BLaER1 treated with 17β-estradiol and CSF1 and Interleukin-3, amounts not matched to agents 10 nM and 100 nM (cell line): Measurements from ENCODE around the gene ZBTB22.
A peak's percentile ranks its signal among the peaks of the same experiment; 100 is the strongest.

Source experiments
- H3K27ac ChIP-seq, 11 experiments: shearing (Covaris generic); formaldehyde crosslinking; 2 replicates each; pipeline ENCODE4 v1.8.1; 2022
- H3K27me3 ChIP-seq, 11 experiments: shearing (Covaris generic); formaldehyde crosslinking; 2 replicates each; pipeline ENCODE4 v1.8.1; 2022
- H3K36me3 ChIP-seq, 11 experiments: shearing (Covaris generic); formaldehyde crosslinking; 2 replicates each; pipeline ENCODE4 v1.8.1; 2022
- H3K4me1 ChIP-seq, 10 experiments: shearing (Covaris generic); formaldehyde crosslinking; 2 replicates each; pipeline ENCODE4 v1.8.1; 2022
- H3K4me2 ChIP-seq, 11 experiments: shearing (Covaris generic); formaldehyde crosslinking; 2 replicates each; pipeline ENCODE4 v1.8.1; 2022
- H3K4me3 ChIP-seq, 10 experiments: shearing (Covaris generic); formaldehyde crosslinking; 2 replicates each; pipeline ENCODE4 v1.8.1; 2022
- H3K9ac ChIP-seq, 11 experiments: shearing (Covaris generic); formaldehyde crosslinking; 2 replicates each; pipeline ENCODE4 v1.8.1; 2022
- H3K9me3 ChIP-seq, 11 experiments: shearing (Covaris generic); formaldehyde crosslinking; replicated peaks in 1 of 11; 2 replicates each; pipeline ENCODE4 v1.8.1; 2022
- H4K20me1 ChIP-seq, 11 experiments: shearing (Covaris generic); formaldehyde crosslinking; 2 replicates each; pipeline ENCODE4 v1.8.1; 2022
- Cebpa-rat ChIP-seq, 11 experiments: shearing (Covaris generic); IDR thresholded peaks; 2 replicates each; pipeline ENCODE4 v1.8.1; 2022

The ZBTB22 gene

DNA sequence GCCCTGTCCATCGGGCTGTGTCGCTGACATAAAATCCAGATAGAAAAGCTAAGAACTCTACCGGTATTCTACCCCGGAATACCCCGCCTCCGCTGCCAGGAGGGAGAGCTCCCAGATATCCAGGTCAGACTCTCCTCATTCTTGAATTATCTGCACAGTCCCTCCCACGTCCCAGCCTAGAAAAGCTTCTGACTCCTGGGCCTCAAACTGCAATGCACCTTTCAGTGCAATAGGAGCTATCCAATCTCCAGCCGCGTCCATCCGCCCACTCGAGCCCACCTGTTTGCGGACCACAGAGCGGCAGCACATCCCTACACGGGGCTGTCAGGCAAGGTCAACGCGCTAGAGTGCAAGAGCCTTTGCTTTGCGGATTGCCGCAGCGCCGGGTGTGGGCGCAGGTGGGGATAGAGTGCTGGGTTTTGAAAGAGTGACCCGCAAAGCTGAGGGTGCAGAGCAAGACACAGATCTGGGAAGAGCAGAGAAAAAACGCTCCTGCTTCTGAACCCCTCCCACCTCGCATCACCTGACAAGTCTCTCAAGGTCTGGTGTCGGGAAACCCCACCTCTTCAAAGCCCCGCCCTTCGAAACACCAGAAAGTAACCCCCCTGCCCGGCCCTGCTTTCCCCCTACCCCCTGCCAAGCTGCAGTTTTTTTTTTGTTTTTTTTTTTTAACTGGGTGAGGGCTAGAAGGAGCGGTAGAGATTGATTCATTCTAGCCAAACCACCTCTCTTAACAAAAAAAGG lies 5.0 kb downstream of the ZBTB22 start:
- Histone ChIP-seq H4K20me1 (peaks cover 38 to 67% (median 53%) of the 10 kb centered on the region in 11 experiments; a peak in 21 of 22 replicates), H3K36me3 (peaks cover 24 to 54% (median 44%) of the 10 kb centered on the region in 11 experiments), H3K27me3 (no peaks in the 10 kb centered on the region), H3K4me3 (peak overlapping the region; percentile 75 to 91 (median 84)), H3K9ac (peak overlapping the region; percentile 90 to 97 (median 92)), H3K27ac (peak overlapping the region; percentile 88 to 99 (median 95)), H3K9me3 (no peaks in the 10 kb centered on the region), H3K4me1 (peaks cover 41 to 51% (median 48%) of the 10 kb centered on the region in 10 experiments), H3K4me2 (peak overlapping the region; percentile 85 to 100 (median 98))
- no peak for TF ChIP-seq Cebpa-rat (IDR thresholded peaks at IDR 0.05)

DNA sequence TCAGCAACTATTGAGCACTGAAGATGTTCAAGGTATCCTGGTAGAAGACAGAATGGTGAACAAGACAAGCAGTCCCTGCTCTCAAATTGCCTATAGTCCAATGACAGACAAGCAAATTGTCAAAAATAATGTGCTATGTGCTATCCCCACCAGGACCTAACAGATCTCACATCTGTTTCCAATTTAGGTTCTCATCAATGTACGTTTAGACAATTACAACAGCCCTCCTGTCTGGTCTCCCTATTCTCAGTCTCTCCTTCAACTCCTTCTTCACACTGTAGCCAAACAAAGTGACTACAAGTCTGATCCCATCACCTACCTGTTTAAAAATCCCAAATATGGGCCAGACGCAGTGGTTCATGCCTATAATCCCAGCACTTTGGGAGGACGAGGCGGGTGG lies 11.2 kb downstream of the ZBTB22 start:
- no peak for TF ChIP-seq Cebpa-rat (IDR thresholded peaks at IDR 0.05)
- Histone ChIP-seq H3K4me2 (peak overlapping the region in 9 of 11 experiments; percentile 7 to 61 (median 29); a peak in 13 of 22 replicates), H3K36me3 (peaks cover 73 to 100% (median 97%) of the 10 kb centered on the region in 11 experiments), H3K4me3 (no peak overlapping the region), H4K20me1 (peaks cover 31 to 100% (median 79%) of the 10 kb centered on the region in 11 experiments), H3K9ac (no peak overlapping the region), H3K4me1 (peaks cover 16 to 61% (median 26%) of the 10 kb centered on the region in 10 experiments), H3K9me3 (no peaks in the 10 kb centered on the region), H3K27me3 (no peaks in the 10 kb centered on the region), H3K27ac (no peak overlapping the region)

DNA sequence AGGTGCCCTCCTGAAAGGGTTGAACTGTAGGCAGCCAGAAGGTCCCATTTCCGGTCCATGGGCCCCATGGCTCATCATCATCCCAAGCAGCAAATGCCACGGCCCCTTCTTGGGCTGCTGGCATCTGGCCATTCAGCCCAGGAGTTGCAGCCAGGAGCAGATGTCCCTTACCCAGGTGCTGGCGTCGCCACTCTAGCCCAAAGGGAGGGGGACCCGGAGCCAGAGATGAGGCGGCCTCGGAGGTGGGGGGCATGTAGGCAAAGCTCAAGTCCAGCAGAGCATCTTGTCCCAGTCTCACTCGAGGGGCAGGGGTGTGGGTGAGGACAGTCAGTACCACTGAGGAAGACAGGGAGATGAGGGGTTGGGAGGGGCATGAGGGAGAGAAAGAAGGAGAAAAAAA lies 12.5 kb downstream of the ZBTB22 start:
- H3K27me3 ChIP-seq = no peaks in the 10 kb centered on the region
- no peak overlapping the region for H3K27ac ChIP-seq
- H3K9me3 ChIP-seq = no peaks in the 10 kb centered on the region
- H3K4me2 ChIP-seq = peak overlapping the region in 1 of 11 experiments; percentile 40; a peak in 1 of 22 replicates
- peaks cover 20 to 100% (median 66%) of the 10 kb centered on the region in 11 experiments for H4K20me1 ChIP-seq
- H3K4me3 ChIP-seq = no peak overlapping the region
- H3K36me3 ChIP-seq = peaks cover 62 to 95% (median 90%) of the 10 kb centered on the region in 11 experiments
- H3K9ac ChIP-seq = 0 out of 22 replicates have a peak overlapping the region, but pooled peaks of 2 of the 11 experiments have one; percentile 38 to 41
- H3K4me1 ChIP-seq = peaks cover 27 to 63% (median 33%) of the 10 kb centered on the region in 10 experiments
- no peak for TF ChIP-seq Cebpa-rat (IDR thresholded peaks at IDR 0.05)

DNA sequence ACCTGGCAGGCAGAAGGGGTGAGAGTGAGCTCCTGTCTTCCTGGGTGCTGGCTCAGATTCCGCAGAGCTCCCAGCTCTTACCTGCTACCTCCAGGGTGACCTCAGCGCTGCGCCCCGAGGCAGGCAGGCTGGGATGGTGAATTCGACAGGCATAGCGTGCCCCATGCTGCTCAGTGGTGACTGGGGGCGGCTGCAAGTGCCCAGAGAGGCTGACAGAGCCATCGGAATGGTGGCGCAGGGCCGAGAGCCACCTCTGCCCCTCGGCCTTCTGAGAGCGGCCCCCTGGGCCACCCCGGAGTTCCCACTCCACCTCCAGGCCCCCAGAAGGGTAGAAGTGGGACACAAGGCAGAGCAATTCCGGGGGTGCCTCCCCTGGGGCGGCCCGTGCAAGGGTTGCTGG lies 13.3 kb downstream of the ZBTB22 start:
- Histone ChIP-seq H3K4me1 (peaks cover 29 to 63% (median 36%) of the 10 kb centered on the region in 10 experiments), H3K9ac (peak overlapping the region in 3 of 11 experiments; percentile 10 to 50 (median 38); a peak in 3 of 22 replicates), H3K36me3 (peaks cover 58 to 87% (median 82%) of the 10 kb centered on the region in 11 experiments), H3K27ac (0 out of 22 replicates have a peak overlapping the region, but pooled peaks of 1 of the 11 experiments have one; percentile 5), H4K20me1 (peaks cover 20 to 95% (median 58%) of the 10 kb centered on the region in 11 experiments), H3K27me3 (no peaks in the 10 kb centered on the region), H3K4me2 (no peak overlapping the region), H3K9me3 (no peaks in the 10 kb centered on the region), H3K4me3 (no peak overlapping the region)
- no peak for TF ChIP-seq Cebpa-rat (IDR thresholded peaks at IDR 0.05)

DNA sequence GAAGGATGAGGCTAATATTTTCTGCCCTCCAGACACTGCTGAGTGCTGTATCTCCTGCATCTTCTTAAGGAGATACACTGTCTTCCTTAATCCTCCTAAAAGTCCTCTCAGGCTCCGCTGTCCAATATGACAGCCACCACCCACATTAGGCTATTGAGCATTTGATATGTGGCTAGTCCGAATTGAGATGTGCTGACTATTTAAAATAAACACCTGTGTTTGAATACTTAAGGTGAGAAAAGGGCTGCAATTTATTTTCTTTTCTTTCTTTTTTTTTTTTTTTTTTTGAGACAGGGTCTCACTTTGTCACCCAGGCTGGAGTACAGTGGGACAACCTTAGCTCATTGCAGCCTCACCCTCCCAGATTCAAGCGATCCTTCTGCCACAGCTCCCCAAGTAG lies 15.7 kb downstream of the ZBTB22 start:
- Histone ChIP-seq H3K27me3 (no peaks in the 10 kb centered on the region), H3K4me1 (peaks cover 34 to 68% (median 44%) of the 10 kb centered on the region in 10 experiments), H3K9ac (peak overlapping the region in 5 of 11 experiments; percentile 35 to 99 (median 88); a peak in 4 of 22 replicates), H3K9me3 (no peaks in the 10 kb centered on the region), H3K27ac (no peak overlapping the region), H3K4me2 (peak overlapping the region in 10 of 11 experiments; percentile 84 to 99 (median 96); a peak in 13 of 22 replicates), H3K36me3 (peaks cover 49 to 64% (median 60%) of the 10 kb centered on the region in 11 experiments), H3K4me3 (peak overlapping the region in 1 of 10 experiments; percentile 76; a peak in 1 of 20 replicates), H4K20me1 (peaks cover 13 to 71% (median 37%) of the 10 kb centered on the region in 11 experiments; a peak in 21 of 22 replicates)
- TF ChIP-seq Cebpa-rat (IDR thresholded peaks at IDR 0.05) = no peak

DNA sequence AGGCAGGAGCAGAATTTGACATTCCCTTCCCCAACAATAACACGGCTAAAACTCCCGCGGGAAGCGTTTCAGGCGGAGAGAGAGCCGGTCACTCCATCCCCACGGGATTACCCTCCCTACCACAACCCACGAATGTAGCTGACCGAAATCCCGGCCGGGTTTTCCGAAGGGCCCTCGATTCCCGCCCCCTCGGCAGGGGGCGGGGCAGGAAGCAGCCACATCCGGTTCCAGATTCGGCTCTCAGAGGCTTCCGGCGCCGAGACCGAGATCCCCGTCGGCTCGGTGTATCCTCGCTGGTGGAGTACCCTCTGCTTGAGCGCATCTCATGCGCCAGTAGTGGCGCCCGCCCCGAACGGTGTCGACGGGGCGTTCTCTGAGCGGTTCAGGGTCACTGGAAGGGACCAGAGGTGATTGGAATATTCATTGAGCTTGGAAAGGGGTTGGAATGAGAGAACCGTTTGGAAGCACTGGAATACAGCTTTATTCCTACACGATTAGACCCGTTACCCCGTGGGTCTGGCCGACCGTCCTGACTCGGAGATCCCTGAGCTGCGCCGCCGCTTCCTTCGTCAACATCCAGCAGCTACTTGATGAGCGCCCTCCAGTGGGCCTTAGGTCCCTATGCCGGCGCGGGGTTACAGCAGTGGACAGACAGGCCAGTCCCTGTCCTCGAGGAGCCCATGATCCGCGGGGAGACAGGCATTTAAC lies 18.2 kb downstream of the ZBTB22 start:
- H3K9ac ChIP-seq = peak overlapping the region; percentile 88 to 99 (median 94)
- H3K27ac ChIP-seq = peak overlapping the region; percentile 86 to 99 (median 98)
- peaks cover 51 to 64% (median 59%) of the 10 kb centered on the region in 11 experiments for H3K36me3 ChIP-seq
- H3K4me2 ChIP-seq = peak overlapping the region; percentile 84 to 99 (median 95)
- H3K27me3 ChIP-seq = no peaks in the 10 kb centered on the region
- H3K4me1 ChIP-seq = peaks cover 33 to 72% (median 40%) of the 10 kb centered on the region in 10 experiments
- H4K20me1 ChIP-seq = peaks cover 0 to 58% (median 13%) of the 10 kb centered on the region in 11 experiments; a peak in 19 of 22 replicates
- no peak for TF ChIP-seq Cebpa-rat (IDR thresholded peaks at IDR 0.05)
- H3K9me3 ChIP-seq = no peaks in the 10 kb centered on the region
- peak overlapping the region; percentile 66 to 83 (median 76) for H3K4me3 ChIP-seq

DNA sequence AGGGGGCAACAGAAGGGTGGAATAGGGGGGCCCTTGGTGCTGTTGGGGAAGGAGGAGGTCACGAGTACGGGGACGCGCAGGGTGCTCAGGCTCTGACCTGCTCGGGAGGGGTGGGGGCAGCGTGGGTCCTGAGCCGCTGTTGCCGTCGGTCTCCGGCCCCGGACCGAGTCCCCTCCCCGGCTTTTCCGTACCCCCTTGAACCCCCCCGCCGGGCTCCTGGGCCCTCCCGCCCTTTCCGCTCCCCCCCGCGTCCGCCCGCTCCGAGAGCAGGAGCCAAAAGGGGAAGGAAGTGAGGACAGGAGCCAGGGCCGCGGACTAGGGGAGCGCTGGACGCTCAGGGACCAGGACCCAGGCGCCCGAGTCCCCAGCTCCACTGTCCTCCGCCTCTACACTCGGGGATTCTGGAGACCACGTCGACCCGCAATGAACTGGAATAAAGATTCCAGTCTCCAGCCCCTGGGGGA lies 18.7 kb downstream of the ZBTB22 start, which contains the start of gene RGL2:
Gene RGL2 (minus strand): TSS at position 170 of the 464 bp plus-strand sequence. CDS start 332 bp downstream, outside the sequence.
- Histone ChIP-seq H4K20me1 (peaks cover 0 to 58% (median 8%) of the 10 kb centered on the region in 11 experiments; a peak in 19 of 22 replicates), H3K9ac (peak within 1 kb of the TSS; percentile 88 to 99 (median 94)), H3K27me3 (no peaks in the 10 kb centered on the region), H3K4me1 (peaks cover 33 to 72% (median 40%) of the 10 kb centered on the region in 10 experiments), H3K9me3 (no peaks in the 10 kb centered on the region), H3K4me3 (peak within 1 kb of the TSS; percentile 66 to 83 (median 76)), H3K36me3 (peaks cover 51 to 64% (median 58%) of the 10 kb centered on the region in 11 experiments), H3K27ac (peak within 1 kb of the TSS; percentile 86 to 99 (median 98)), H3K4me2 (peak within 1 kb of the TSS; percentile 84 to 99 (median 96))
- no peak for TF ChIP-seq Cebpa-rat (IDR thresholded peaks at IDR 0.05)

DNA sequence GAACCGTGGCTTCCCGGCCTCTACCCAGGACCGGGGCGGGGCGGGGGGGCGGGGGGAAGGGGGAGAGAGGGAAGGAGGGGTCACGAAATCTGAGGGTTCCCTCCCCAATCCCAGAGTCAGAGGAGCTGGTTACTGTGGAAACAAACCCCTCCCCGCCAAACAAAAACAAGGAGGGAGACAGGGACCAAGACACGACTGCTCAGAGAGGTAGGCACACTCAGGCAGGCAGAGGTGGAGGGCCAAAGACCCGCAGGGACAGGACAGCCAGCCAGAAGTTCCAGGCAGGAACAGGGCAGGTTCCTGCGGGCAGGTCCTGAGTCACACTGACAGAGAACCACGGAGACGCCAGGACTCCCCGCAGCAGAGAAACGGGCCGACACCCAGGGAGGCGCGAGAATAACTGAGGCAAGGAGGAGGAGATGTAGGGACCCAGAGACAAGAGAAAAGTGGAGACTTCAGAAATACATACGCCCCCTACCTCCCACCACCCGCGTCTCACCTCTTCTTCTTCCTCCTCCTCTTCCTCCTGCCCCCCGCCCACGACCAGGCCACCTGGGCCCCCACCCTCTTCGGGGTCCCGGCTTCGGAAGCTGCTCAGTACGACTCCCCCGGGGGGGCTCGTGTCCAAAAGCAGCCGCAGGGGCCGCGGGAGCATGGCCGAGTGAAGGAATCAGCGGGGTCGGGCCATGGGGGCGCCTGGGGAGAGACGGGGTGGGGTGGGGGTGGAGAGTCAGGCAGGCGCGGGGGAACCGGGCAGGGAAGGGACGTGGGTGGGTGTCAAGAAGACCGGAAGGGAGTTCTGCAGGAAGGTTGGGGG lies 19.4 kb downstream of the ZBTB22 start:
- H3K9ac ChIP-seq = peak overlapping the region; percentile 88 to 99 (median 94)
- H3K36me3 ChIP-seq = peaks cover 51 to 64% (median 58%) of the 10 kb centered on the region in 11 experiments

More for the DNA sequence above, 19.4 kb downstream of the ZBTB22 start:
- no peaks in the 10 kb centered on the region for H3K9me3 ChIP-seq
- H4K20me1 ChIP-seq = peaks cover 0 to 58% (median 12%) of the 10 kb centered on the region in 11 experiments; a peak in 13 of 22 replicates
- no peak for TF ChIP-seq Cebpa-rat (IDR thresholded peaks at IDR 0.05)
- H3K4me3 ChIP-seq = peak overlapping the region; percentile 66 to 83 (median 76)
- H3K27me3 ChIP-seq = no peaks in the 10 kb centered on the region
- H3K27ac ChIP-seq = peak overlapping the region; percentile 86 to 99 (median 98)
- H3K4me1 ChIP-seq = peaks cover 33 to 72% (median 40%) of the 10 kb centered on the region in 10 experiments
- peak overlapping the region; percentile 84 to 99 (median 96) for H3K4me2 ChIP-seq
